Medulla oblongata (tissue), 1 donor: ENCODE measurements around the gene CYB561.

Experiments used
- DNase-seq: peaks from one replicate; pipeline ENCODE4 v3.0.0-alpha.2; 2015; ENCODE audit errors: extremely low spot score

The CYB561 gene

GRCh38 chr17:63445954-63446752 is at the start of gene CYB561:
CYB561 (minus strand) TSS chr17:63446306; CDS start chr17:63437547, 8,759 bp downstream.
- DNase-seq = no peak

- no peak for DNase-seq
Observed at GRCh38 chr17:63495491-63495890, 49.4 kb upstream of the CYB561 start.

DNA sequence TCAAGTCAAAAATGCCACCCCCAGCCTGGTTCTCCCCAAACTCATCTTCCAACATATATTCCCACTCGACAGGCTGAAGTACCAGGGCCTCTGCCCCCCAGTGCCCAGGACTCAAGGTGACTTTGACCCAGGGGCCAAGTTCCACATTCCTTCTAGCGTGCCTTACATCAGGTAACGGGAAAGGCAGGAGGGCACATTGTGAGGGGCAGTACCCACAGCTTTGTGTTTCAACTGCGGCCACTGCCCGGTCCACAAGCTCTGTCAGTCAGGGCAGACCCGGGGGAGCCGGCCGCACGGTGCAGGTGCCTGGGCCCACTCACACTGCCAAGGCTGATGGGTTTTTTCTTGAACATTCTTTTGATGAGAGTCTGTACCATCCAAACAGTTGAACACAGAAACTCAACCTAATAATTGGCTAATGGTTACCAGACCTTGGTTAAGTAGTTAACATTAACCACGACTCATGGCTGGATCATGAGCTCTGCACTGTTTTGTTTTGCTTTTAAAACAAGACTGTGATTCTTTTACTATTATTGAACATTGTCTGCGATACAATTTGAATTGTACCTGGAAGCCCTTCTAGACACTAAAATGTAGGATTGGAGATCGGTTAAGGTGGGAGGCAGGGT is 48.3 kb upstream of the CYB561 start:
- no peak for DNase-seq

DNA sequence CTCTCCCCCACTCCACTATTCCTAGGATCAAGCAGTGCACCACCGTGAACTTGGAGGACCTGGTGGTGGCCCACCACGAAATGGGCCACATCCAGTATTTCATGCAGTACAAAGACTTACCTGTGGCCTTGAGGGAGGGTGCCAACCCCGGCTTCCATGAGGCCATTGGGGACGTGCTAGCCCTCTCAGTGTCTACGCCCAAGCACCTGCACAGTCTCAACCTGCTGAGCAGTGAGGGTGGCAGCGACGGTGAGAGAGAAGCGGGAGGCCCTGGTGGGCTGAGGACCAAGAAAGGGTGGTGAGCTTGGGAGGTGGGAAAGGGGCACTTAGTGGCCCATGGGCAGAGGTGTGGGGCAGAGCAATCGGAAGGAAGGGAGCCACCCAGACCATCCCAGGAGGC is 47.3 kb upstream of the CYB561 start:
- DNase-seq = no peak

GRCh38 chr17:63492940-63493339 is 46.8 kb upstream of the CYB561 start:
- DNase-seq = no peak

DNA sequence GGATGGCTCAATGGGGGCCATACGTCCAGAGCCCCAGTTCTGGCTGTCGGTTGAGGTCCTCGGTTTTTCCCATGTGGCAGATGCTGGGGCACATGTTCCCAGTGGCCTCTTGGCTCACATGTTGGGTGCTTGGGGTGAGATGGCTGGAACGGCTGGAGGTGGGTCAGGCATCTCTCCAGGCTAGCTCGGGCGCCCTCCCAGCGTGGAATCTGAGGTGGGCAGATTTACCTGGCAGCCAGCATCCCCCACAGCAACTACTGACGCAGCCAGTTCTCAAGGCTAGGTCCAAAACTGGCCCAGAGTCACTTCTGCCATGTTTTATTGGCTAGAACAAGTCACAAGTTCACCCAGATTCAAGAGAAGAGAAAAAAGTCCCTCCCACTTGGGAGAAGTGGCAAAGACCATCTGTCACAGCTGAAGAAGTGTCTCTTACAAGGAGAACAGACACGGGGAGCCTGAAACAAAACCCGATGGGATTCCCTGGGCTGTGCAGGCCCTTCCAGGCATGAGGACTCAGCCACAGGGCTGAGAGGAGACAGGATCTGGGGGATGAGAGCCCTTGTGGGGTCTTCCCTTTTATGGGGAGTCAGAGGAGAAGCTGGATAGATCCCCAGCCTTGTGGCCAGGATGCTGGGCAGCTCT is 46.0 kb upstream of the CYB561 start:
- no peak for DNase-seq

DNA sequence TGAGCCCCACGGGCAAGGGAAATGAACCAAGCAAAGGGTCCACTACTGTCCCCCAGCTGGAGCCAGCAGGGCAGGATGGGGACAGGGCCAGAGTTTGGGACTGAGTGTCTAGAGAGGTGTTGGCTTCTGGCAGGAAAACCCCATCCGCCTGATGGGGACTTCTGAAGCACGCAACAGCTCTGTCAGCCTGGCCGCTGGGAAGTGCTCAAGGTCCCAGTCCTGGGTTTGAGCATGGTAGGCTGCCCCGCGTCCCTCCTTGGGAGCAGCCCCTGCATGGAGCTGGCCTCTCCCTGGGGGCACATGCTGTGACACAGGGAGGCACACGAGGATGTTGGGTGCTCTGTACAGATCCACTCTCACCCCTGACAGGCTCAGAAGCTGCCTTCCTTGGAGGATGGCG is 45.3 kb upstream of the CYB561 start:
- DNase-seq = no peak

DNA sequence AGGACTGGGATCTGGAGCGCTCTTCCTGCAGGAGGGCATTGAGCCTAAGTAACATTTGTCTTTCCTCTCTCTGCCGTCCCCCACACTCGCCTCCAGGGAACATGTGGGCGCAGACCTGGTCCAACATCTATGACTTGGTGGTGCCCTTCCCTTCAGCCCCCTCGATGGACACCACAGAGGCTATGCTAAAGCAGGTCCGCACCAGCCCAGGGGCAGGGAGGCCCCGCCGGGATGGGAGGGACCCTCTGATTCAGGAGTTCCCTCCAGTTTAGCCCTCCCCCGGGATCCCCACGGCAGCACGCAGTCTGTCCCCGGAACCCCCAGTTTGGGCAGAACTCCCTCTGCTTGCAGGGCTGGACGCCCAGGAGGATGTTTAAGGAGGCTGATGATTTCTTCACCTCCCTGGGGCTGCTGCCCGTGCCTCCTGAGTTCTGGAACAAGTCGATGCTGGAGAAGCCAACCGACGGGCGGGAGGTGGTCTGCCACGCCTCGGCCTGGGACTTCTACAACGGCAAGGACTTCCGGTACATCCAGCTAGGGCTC is 44.8 kb upstream of the CYB561 start:
- DNase-seq = no peak

DNA sequence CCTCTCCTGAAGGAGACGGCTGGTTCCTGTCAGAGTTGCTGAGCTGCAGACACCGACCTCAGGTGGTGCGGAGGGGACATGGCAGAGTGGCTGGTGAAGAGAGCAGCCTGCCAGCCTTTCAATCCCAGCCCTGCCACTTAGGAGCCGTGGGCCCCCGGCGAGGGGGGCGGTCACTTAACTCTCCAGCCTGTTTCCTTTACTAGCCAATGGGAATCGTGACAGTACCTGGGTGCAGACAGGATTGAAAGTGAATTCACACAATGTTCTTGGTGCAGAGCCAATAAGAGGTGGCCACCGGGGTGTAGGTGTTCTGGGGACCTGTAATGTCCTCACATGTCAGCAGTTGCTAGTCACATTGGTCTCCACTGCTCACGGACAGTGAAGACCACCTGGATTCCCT is 44.2 kb upstream of the CYB561 start:
- DNase-seq = no peak

GRCh38 chr17:63489291-63489690 is 43.2 kb upstream of the CYB561 start:
- DNase-seq = no peak

GRCh38 chr17:63488851-63489250 is 42.7 kb upstream of the CYB561 start:
- no peak for DNase-seq

DNA sequence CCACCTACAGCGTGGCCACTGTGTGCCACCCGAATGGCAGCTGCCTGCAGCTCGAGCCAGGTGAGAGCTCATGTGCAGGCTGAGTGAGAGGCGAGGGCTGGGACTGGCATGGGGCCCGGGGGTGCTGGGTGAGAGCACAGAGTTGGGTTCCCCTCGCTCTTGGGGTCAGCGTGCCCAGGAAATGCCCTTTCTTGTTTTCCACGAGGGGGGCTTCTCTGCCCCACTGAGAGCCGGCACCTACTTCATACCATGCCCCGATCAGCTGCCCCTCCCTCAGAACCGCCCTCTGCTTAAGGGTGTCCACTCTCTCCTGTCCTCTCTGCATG is 40.9 kb upstream of the CYB561 start:
- DNase-seq = no peak

DNA sequence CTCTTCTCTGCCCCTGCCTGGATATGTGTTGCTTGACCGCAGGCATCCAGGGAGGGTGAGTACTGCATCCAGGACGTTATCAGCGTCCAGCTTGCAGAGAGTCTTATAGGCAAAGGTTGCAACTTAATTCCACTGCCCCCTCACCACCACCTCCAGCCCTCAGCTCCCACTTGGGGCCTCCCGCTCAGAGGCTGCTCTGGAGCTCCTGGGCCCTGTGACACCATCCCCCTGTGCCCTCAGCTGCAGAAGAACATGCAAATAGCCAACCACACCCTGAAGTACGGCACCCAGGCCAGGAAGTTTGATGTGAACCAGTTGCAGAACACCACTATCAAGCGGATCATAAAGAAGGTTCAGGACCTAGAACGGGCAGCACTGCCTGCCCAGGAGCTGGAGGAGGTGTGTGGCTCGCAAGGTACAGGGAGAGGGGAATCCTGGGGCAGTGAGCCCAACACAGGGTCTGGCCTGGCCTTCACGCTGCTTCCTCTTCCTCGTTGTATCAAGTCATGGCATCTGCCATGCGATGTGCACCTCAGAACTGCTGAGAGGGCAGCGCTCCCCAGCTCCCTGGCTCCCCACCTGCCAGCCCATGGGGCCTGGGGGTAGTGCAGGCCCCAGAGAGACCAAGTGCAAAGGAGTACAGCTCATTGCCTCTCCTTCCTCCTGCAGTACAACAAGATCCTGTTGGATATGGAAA is 40.4 kb upstream of the CYB561 start:
- no peak for DNase-seq

- DNase-seq = no peak
Observed at GRCh38 chr17:63483655-63484575, 37.8 kb upstream of the CYB561 start.

DNA sequence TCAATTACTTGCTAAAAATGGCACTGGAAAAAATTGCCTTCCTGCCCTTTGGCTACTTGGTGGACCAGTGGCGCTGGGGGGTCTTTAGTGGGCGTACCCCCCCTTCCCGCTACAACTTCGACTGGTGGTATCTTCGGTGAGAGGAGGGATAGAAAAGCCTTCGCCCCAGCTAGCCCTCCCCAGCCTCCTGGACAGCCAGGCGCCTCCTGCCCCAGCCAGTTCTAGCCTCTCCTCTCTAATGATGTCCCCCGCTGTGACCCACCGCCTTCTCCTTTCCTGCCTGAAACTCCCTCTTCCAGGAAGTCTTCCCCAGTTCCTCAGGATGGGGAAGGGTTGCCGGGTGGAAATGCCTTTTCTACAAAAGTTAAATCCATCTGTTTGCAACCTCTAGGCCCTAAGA is 36.9 kb upstream of the CYB561 start:
- DNase-seq = no peak

DNA sequence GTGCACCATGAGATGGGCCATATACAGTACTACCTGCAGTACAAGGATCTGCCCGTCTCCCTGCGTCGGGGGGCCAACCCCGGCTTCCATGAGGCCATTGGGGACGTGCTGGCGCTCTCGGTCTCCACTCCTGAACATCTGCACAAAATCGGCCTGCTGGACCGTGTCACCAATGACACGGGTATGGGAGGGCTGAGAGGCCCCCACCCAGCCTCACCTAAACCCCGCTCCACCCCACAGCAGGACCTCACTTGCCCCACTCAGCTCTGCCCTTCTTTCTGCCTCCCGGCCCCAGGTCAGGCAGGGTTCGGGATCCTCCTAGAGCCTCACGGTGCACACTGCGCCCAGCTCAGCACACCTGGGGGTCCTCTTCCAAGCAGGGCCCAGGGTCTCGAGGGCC is 36.4 kb upstream of the CYB561 start:
- no peak for DNase-seq

GRCh38 chr17:63481488-63481870 is 35.4 kb upstream of the CYB561 start:
- DNase-seq = no peak

- DNase-seq = no peak
Observed at GRCh38 chr17:63480826-63481487, 34.9 kb upstream of the CYB561 start.

- DNase-seq = no peak
Observed at GRCh38 chr17:63480192-63480784, 34.2 kb upstream of the CYB561 start.

GRCh38 chr17:63479495-63480184 is 33.5 kb upstream of the CYB561 start:
- no peak for DNase-seq
